Stimulated activated CD4-positive, alpha-beta T cell treated with anti-CD3 and anti-CD28 coated beads, Interleukin-4, amount 100 ng/mL, for 1 hour (primary cell): ENCODE results near the gene DXO.
"Not testable (repeated sequence)": the region's sequence is repeated elsewhere in the genome, so short reads cannot be mapped to it uniquely, and the experiment has no call there.

Experiments used
- DNase-seq: peaks from one replicate; pipeline ENCODE4 v3.0.0-alpha.2; 2020

The DXO gene

GRCh38 chr6:31971993-31972708 is at the start of gene DXO:
Gene DXO (minus strand): TSS chr6:31972138. CDS start chr6:31971675, 463 bp downstream.
- peak; percentile 95 for DNase-seq

GRCh38 chr6:32014547-32014946 is 42.6 kb upstream of the DXO start, which contains the start of gene C4B:
Gene C4B (plus strand): TSS chr6:32014795. CDS start chr6:32014846, 51 bp downstream.
- DNase-seq: not testable (repeated sequence)

GRCh38 chr6:32013738-32014137 is 41.8 kb upstream of the DXO start:
- DNase-seq: not testable (repeated sequence)

DNA sequence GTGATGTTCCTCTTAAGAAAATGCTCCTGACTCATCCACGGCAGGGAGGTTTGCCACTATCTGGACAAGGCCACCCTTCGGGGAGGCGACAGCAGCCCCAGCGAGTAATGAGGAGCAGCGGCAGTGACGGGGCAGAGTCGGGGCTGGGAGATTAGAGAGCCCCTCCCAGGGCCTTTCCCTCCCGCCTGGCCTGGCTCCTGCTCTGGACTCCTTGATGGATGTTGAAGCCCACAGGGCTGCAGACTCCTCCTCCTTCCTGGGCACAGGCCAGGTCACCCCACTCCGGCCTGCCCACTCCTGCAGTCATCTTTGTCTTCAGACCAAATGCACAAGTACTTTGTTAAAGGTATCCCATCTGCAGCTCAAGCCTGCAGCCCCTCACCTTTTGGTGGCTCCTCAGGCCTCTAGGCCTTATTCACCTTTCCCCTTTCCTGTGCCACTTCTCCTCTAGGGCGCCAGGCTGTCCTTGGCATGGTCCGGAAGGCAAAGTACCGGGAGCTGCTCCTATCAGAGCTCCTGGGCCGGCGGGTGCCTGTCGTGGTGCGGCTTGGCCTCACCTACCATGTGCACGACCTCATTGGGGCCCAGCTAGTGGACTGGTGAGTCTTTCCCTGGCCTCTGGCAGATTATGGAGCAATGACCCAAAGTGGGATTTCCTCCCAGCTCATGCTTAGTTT is 41.1 kb upstream of the DXO start:
- DNase-seq: not testable (repeated sequence)

- not testable (repeated sequence) for DNase-seq
Observed at GRCh38 chr6:32010856-32011530, 39.1 kb upstream of the DXO start.

DNA sequence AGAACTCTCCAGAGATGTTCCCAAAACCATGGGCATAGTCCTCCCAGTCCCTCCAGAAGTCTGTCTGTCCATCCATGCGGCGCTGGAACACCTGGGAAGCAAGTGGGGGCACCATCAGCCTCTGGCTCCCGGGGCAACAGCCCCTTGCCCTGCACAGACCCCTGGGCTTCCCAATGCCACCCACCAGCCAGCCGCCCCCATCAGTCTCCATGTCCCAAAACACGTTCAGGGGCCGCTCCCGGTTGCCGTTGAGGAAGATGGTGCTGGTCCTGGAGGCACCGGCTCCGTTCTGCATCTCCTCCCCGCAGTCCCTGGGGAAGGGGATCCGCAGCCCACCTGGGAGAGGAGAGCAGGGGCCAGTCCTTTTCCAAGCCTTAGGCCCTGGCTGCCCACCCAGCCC is 37.6 kb upstream of the DXO start:
- DNase-seq: not testable (repeated sequence)

GRCh38 chr6:32008616-32009015 is 36.7 kb upstream of the DXO start:
- not testable (repeated sequence) for DNase-seq

DNA sequence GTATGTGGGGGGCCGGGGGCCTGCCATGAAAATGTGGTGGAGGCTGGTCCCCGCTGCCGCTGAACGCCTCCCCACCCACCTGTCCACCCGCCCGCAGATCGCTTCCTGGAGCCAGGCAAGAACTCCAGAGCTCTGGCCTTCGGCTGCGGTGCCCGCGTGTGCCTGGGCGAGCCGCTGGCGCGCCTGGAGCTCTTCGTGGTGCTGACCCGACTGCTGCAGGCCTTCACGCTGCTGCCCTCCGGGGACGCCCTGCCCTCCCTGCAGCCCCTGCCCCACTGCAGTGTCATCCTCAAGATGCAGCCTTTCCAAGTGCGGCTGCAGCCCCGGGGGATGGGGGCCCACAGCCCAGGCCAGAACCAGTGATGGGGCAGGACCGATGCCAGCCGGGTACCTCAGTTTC is 36.1 kb upstream of the DXO start:
- not testable (repeated sequence) for DNase-seq

DNA sequence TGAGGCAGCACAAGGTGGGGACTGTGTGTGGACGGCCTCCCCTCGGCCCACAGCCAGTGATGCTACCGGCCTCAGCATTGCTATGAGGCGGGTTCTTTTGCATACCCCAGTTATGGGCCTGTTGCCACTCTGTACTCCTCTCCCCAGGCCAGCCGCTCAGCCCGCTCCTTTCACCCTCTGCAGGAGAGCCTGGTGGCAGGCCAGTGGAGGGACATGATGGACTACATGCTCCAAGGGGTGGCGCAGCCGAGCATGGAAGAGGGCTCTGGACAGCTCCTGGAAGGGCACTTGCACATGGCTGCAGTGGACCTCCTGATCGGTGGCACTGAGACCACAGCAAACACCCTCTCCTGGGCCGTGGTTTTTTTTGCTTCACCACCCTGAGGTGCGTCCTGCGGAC is 35.1 kb upstream of the DXO start:
- DNase-seq: not testable (repeated sequence)

DNA sequence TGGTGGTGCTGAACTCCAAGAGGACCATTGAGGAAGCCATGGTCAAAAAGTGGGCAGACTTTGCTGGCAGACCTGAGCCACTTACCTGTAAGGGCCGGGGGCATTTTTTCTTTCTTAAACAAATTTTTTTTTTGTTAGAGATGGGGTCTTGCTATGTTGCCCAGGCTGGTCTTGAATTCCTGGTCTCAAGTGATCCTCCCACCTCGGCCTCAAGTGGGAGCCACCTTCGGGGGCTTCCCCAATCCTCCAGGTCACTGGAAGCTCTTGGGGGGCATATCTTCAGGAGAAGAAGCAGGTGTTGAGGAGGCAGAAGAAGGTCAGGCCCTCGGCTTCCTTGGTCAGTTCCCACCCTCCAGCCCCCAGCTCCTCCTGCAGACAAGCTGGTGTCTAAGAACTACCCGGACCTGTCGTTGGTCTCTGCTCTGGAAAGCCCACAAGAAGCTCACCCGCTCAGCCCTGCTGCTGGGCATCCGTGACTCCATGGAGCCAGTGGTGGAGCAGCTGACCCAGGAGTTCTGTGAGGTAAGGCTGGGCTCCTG is 34.1 kb upstream of the DXO start:
- not testable (repeated sequence) for DNase-seq

- not testable (repeated sequence) for DNase-seq
Observed at GRCh38 chr6:32005538-32005880, 33.6 kb upstream of the DXO start.

GRCh38 chr6:32004864-32005537 is 33.1 kb upstream of the DXO start:
- DNase-seq: not testable (repeated sequence)

DNA sequence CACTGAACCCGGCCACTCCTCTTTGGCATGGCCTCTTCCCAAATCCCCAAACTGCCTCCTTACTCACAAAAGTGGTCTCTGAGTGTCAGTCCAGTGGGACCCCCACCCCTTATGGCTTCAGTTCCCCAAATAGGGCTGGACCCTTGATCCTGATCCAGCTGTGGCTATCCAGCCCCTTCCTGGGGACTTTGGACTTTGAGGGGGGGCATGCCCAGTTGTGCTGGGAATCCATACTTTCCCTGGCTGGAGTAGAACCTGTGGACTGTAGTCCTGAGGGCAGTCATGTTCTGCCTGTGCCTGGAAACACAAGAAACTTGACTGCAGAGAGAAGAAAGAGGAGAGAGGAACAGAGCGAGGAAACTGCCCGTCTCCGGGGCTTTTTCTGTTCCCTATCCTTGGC is 32.5 kb upstream of the DXO start:
- DNase-seq: not testable (repeated sequence)

DNA sequence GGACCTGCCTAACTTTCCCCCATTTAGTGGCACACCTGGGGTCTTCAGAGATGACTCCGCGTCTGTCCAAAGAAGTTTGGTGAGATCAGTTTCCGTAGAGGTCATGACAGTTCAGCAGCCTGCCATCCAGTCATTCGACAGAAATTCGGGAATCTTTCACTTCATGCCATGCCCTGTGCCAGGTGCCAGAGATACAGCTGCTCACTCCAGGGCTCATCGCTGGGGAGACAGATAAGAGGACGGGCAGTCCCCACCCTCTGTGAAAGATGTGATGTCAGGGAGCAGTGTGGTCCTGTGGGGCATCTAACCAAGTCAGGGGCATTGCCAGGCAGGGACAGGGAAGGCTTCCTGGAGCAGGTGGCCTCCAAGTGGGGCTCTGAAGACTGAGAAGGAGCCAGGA is 31.4 kb upstream of the DXO start:
- DNase-seq: not testable (repeated sequence)

DNA sequence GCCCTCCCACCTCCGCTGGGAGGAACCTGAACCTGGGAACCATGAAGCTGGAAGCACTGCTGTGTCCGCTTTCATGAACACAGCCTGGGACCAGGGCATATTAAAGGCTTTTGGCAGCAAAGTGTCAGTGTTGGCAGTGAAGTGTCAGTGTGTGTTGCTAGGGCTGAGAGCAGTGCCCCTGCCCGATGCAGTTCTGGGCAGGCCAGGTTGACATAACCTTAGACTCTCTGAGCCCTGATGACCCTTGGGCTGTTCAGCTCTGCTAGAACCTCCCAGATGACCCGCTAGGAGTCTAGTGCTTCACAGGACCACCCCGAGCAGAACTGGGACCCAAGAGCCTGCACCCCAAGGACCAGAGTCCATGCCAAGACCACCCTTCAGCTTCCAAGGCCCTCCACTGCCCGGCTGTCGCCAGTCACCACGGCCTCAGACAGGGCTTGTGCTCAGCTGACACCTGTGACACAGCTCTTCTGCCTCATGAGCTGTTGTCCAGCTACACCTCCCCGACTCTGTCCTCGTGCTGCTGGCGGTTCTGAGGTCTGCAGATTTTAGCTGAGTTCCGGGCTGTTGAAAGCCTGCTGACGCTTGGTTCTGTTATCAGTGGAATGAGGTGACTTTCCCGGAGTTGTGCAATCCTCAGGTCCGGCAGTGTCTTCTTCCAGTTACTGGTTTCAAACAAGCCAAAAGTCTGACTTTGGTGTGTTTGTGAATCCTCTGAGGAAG is 30.8 kb upstream of the DXO start:
- DNase-seq: not testable (repeated sequence)

GRCh38 chr6:31996385-31996784 is 24.4 kb upstream of the DXO start:
- not testable (repeated sequence) for DNase-seq

GRCh38 chr6:31994421-31994820 is 22.5 kb upstream of the DXO start:
- DNase-seq: not testable (repeated sequence)

GRCh38 chr6:31989363-31989762 is 17.4 kb upstream of the DXO start:
- not testable (repeated sequence) for DNase-seq

DNA sequence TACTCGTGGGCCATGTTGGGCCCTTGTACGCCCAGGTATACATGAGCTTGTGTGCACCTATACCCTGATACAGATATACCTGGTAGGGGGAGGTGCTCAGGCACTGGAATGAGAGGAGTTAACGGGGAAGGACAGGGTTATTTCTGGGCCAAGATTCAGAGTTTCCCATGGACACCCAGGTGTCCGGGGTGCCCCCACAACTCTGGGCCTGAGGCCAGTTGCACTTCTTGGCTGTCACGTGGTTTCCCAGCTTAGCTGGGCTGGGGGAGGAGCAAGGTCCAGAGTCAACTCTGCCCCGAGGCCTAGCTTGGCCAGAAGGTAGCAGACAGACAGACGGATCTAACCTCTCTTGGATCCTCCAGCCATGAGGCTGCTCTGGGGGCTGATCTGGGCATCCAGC is 9.8 kb upstream of the DXO start, which contains the start of gene C4A:
C4A (plus strand) TSS at position 314 of the 400 bp plus-strand sequence; CDS start at position 365, 51 bp downstream.
- not testable (repeated sequence) for DNase-seq

DNA sequence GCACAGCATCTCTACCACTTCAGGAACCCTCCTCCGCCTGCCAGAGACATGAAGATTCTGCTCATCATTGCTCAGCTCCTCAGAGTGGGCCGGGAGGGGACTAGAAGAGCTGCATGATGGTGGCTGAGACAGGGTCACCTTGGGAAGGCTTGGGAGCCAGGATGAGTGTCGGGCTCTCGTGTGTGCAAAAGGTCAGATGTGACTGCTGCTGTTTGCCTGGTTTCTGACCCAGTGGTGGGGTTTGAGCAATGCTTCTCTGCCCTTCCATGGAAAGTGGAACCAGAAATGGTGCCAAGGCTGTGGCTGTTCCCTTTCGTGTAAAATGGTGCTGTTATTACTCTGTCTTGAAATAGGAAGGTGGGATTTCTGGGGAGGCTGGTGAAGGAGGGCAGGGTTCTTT is 9.1 kb upstream of the DXO start:
- not testable (repeated sequence) for DNase-seq

GRCh38 chr6:31980195-31980876 is 8.4 kb upstream of the DXO start:
- DNase-seq: not testable (repeated sequence)
